Fibroblast of skin of scalp (primary cell): Measurements from ENCODE around the gene SUGP2.

Experiments
- DNase-seq: peaks from one replicate; pipeline ENCODE4 v3.0.0-alpha.2; 2013

The SUGP2 gene

DNA sequence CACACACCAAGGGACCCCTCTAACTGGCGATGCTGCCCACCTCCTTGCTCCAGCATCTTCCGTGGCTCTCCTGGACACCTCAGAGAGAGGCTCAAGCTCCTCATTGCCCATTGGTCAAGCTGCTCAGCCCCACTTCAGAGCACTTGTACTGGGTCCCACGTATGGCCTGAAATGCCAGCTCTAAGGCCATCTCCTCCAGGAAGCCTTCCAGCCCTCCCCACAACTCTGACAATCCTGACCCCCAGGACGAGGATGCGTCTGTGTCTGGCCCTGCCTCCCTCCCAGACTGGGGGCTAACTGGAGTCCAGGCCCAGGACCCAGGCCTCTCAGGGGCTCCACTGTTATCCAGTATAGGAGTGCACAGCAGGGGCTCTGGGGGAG lies 84.4 kb downstream of the SUGP2 start:
- DNase-seq: no peak

DNA sequence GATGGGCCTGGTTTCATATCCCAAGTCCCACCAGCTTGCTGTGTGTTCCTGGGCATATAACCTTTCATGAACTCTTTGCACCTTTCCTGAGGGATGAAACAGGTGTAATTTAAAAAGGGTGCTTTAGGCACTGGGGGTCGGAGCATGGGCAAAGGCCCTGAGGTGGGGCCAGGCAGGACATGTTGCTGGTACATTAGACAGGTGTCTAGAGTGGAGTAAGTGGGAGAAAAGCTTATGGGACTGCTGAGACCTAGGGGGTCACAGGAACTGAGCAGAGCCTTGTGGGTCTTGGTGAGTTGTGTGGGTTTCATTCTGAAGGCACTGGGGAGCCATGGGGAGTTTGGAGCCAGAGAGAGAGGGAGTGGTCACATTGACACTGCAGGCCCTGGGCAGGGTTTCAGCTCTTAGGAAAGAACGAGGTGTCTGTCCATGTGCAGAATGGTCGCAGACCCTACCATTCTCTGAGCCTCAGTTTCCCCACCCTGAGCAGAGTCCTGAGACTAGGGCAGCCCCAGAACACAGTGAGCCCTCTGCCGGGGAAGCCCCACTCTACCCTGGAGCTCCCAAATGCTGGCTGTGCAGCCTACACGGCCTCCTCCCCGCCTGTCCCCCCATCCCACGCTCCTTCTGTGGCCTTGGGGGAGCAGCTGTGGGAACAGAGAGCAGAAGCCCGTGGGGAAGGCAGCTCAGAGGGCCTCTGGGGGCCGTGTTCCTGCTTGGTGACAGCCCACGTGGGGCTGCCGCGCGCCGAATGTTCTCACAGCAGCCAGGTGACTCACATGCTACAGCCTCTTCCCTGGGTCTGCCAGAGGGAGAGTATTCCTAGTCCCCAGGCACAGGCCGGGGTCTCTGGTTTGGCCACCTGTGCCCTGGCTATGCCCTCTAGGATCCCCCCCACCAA lies 85.0 kb downstream of the SUGP2 start:
- no peak for DNase-seq

DNA sequence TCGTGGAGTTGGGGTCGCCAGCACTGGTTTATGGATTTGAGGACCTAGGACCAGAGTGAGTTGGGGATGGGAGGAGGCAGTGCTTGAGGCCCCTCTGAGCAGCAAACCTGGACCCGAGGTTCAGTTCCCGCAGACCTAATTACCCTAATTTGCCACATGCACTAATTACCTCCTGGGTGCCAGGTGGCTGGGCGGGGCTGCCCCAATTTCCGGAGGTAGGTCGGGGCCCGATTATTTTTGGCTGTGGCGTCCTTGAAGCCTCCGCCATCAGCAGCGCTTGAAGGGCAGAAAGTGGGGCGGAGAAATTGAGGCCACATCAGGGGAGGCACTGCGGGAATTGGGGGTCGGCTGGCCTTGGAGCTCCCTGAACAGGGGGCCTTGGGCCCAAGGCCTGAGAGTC lies 86.4 kb downstream of the SUGP2 start:
- DNase-seq: no peak

DNA sequence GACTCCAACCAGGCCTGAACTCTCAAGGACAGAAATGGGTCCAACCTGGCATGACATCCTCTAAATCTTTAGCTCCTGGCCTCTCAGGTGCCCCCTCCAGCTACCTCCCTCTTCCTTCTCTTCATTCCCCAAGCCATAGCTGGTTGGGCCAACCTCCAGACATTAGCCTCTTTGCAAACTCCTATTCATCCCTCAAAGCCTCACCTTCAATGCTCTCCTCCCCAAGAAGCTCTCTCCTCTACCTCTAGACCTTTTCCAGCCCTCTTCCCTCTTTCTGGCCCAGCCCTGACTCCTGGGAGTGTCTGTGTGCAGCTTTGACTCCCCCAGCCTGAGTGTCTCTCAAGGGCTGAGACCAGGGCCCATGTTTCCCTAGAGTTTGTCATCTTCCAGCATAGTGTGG lies 87.0 kb downstream of the SUGP2 start:
- no peak for DNase-seq

DNA sequence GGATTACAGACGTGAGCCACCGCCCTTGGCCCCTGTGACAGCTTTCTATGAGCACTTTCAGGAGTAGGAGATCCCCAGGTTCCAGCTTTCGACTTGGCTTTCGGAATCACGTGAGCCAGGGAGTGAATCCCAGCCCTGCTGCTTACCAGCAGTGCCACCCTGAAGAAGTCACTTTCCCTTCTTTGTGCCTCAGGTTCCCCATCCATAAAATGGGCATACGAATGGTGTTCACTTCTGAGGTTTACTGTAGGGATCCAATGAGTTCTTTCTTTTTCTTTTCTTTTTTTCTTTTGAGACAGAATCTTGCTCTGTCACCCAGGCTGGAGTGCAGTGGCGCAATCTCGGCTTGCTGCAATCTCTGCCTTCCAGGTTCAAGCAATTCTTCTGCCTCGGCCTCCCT lies 88.0 kb downstream of the SUGP2 start:
- no peak for DNase-seq

DNA sequence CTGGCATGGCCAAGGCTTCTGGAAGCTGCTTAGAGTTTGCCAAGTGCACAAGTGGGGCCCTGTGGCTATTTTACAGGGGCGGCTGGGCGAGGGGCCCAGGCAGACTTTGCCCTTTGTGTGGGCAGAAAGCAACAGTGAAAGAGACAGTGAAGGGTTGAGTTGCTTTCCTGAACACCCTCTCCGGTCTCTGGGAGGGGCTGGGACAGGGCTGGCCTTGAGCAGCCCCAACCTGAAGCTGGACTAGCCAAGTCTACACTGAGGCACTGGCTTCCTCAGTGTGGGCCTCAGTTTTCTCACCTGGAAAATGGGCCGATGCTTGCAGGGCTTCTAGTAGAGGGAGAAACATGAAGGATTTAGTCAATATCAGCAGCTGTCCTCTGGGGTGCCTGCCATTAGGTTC lies 89.9 kb downstream of the SUGP2 start:
- no peak for DNase-seq

DNA sequence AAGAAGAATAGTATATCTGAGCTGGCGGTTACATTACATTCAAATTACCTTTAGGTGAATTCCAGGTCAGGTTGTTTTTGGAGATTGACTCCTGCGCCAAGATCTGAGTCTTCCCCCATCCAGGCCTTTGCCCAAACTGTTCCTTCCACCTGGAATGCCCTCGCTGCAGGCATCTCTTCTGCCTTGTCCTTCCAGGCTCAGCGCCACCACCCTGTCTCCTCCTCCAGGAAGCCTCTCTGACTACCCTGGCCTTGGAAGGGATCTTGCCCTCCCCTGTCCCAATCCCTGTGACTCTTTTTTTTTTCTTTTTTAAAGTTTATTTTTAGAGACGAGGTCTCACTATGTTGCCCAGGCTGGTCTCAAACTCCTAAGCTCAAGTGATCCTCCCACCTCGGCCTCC lies 90.6 kb downstream of the SUGP2 start:
- no peak for DNase-seq

DNA sequence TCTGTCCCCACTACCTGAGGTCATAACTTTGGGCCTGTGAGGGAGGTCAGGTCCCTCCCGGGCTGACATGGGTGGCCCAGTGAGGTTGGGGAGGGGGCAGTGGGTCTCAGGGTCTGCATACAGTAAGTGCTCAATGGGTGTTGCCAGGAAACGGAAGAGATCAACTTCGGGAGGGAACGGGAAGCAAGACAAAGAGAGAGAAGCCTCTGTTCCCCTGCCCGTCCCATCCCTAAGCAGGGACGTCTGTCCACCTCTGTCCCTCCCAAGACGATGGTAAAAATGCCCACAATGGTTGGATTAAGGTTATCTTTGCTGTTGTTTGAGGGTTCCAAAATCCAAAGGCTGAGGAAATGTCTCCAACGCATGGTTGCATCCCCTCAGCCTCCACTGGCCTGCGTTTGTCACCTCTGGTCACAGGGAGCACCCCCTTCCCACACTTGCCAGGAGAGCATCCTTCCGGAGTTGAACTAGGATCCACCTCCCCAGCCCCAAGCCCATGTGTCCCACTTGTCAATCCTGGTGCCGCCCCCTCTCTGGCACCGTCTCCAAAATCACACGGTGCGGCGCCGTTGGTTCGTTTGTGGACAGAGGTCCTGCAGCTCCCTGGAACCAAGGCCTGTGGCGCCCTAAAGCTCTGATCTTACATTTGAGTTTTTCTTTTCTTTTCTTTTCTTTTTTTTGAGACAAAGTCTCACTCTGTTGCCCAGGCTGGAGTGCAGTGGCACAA lies 91.5 kb downstream of the SUGP2 start:
- no peak for DNase-seq
